ENCODE measurements around the gene EVC2.

The EVC2 gene

GRCh38 chr4:5742968-5743367 lies 34.6 kb upstream of the EVC2 start:
- DNase-seq (ENCODE audit: low read depth), result no peak
- TF ChIP-seq CTCF (conservative IDR thresholded peaks at IDR 0.05; ENCODE audit: low read length), result no peak
- no peak overlapping the region for H3K4me3 ChIP-seq (ENCODE audit: low read length)

GRCh38 chr4:5742388-5742787 lies 34.0 kb upstream of the EVC2 start:
- H3K4me3 ChIP-seq (ENCODE audit: low read length), result no peak overlapping the region
- TF ChIP-seq CTCF (conservative IDR thresholded peaks at IDR 0.05; ENCODE audit: low read length), result no peak
- no peak for DNase-seq (ENCODE audit: low read depth)

GRCh38 chr4:5738061-5738460 lies 29.7 kb upstream of the EVC2 start:
- no peak for DNase-seq (ENCODE audit: low read depth)
- TF ChIP-seq CTCF (conservative IDR thresholded peaks at IDR 0.05; ENCODE audit: low read length), result no peak
- H3K4me3 ChIP-seq (ENCODE audit: low read length), result no peak overlapping the region

- no peak for TF ChIP-seq CTCF (conservative IDR thresholded peaks at IDR 0.05; ENCODE audit: low read length)
- DNase-seq (ENCODE audit: low read depth), result no peak
- H3K4me3 ChIP-seq (ENCODE audit: low read length), result no peak overlapping the region
These were observed 27.1 kb upstream of the EVC2 start for GRCh38 chr4:5735463-5735862.

- no peak for TF ChIP-seq CTCF (conservative IDR thresholded peaks at IDR 0.05; ENCODE audit: low read length)
- no peak overlapping the region for H3K4me3 ChIP-seq (ENCODE audit: low read length)
These were observed 26.5 kb upstream of the EVC2 start for GRCh38 chr4:5734853-5735252.

GRCh38 chr4:5732158-5732557 lies 23.8 kb upstream of the EVC2 start:
- TF ChIP-seq CTCF (conservative IDR thresholded peaks at IDR 0.05; ENCODE audit: low read length), result no peak
- no peak for DNase-seq (ENCODE audit: low read depth)
- no peak overlapping the region for H3K4me3 ChIP-seq (ENCODE audit: low read length)

More at GRCh38 chr4:5734853-5735252, 26.5 kb upstream of the EVC2 start:
- DNase-seq (ENCODE audit: low read depth), result no peak

GRCh38 chr4:5730993-5731990 lies 22.9 kb upstream of the EVC2 start:
- DNase-seq (ENCODE audit: low read depth), result no peak
- TF ChIP-seq CTCF (conservative IDR thresholded peaks at IDR 0.05; ENCODE audit: low read length), result no peak
- no peak overlapping the region for H3K4me3 ChIP-seq (ENCODE audit: low read length)

All from AG10803 (cell line).